Lower leg skin (tissue), 4 donors: ENCODE results near the gene CD99L2. TPM values are rescaled to one million over a fixed set of nuclear protein-coding genes. Genes with fewer than 3 reads are reported as not detected.
"Not testable (repeated sequence)": the region's sequence is repeated elsewhere in the genome, so short reads cannot be mapped to it uniquely, and the experiment has no call there.

Experiments
- DNase-seq, 2 donors: peaks; one replicate each; pipeline ENCODE4 v3.0.0-alpha.2; 2019; ENCODE audit warnings: low spot score in 2 of 2
- H3K4me3 ChIP-seq: fragments of 200-600 bp; sonication (generic); 2 replicates; pipeline ENCODE4 v1.5.1; 2017; ENCODE audit warnings: mild to moderate bottlenecking, low read depth; ENCODE audit not compliant: poor library complexity, severe bottlenecking
- CTCF ChIP-seq, 3 donors: fragments of 450-650 bp; IDR thresholded peaks; one replicate each; pipeline ENCODE4 v1.5.1; 2016; ENCODE audit warnings: antibody characterized with exemption in 3 of 3, mild to moderate bottlenecking in 3 of 3, moderate library complexity in 2 of 3
- POLR2A ChIP-seq, 2 donors: fragments of 450-650 bp; IDR thresholded peaks; one replicate each; pipeline ENCODE4 v1.6.1; 2016 to 2017; ENCODE audit warnings: antibody characterized with exemption in 2 of 2, mild to moderate bottlenecking in 1 of 2, moderate library complexity in 1 of 2
- WGBS, 2 donors: methylation state at CpG; one replicate each; pipeline ENCODE4 v1.1.5; 2018; 5-methylcytosine and 5-hydroxymethylcytosine counted together
- intact Hi-C: fragments of 100-400 bp; cut with DNase I; formaldehyde crosslinking; loops from one replicate; pipeline ENCODE4 v1.15.0; 2023; ENCODE audit warnings: low total_unique reads
- total RNA-seq, 4 donors: library from RNA; depleted of rRNA; stranded (reverse); fragments of >200 nt; gene quantifications; one replicate each; pipeline ENCODE4 v1.1.0, GENCODE V29; 2016

Gene CD99L2
- total RNA-seq, 4 donors from 2014 or later = 7.5 to 26.8 (median 17.3) TPM

GRCh38 chrX:150880808-150881165, 17.7 kb downstream of the CD99L2 start:
- TF ChIP-seq CTCF (IDR thresholded peaks at IDR 0.05) (no peak), POLR2A (IDR thresholded peaks at IDR 0.05) (no peak)
- no peak overlapping the region for H3K4me3 ChIP-seq
- no peak for DNase-seq
- 69 to 93% methylated on average over 2 of the region's 2 CpGs for WGBS, 2 donors
- intact Hi-C loops = no loop called here

GRCh38 chrX:150879855-150880807, 18.3 kb downstream of the CD99L2 start:
- 91 to 96% methylated on average over 5 of the region's 5 CpGs for WGBS, 2 donors
- no peak for TF ChIP-seq CTCF (IDR thresholded peaks at IDR 0.05)
- TF ChIP-seq POLR2A (IDR thresholded peaks at IDR 0.05) = no peak
- no peak overlapping the region for H3K4me3 ChIP-seq
- intact Hi-C loops = no loop called here
- no peak for DNase-seq

GRCh38 chrX:150875621-150876020, 22.8 kb downstream of the CD99L2 start:
- 72 to 93% methylated on average over 2 of the region's 2 CpGs for WGBS, 2 donors
- DNase-seq = peak in 1 of 2 donors; percentile 10
- intact Hi-C loops, H3K4me3 ChIP-seq: not testable (repeated sequence)

- no peak for TF ChIP-seq POLR2A (IDR thresholded peaks at IDR 0.05)
- TF ChIP-seq CTCF (IDR thresholded peaks at IDR 0.05) = no peak
- no peak overlapping the region for H3K4me3 ChIP-seq
- DNase-seq = no peak
- 61 to 70% methylated on average over 4 to 5 of the region's 5 CpGs for WGBS, 2 donors
- intact Hi-C loops = no loop called here
These were observed 24.0 kb downstream of the CD99L2 start for GRCh38 chrX:150874448-150874847.

GRCh38 chrX:150873616-150874015, 24.9 kb downstream of the CD99L2 start:
- no peak overlapping the region for H3K4me3 ChIP-seq
- no peak for TF ChIP-seq CTCF (IDR thresholded peaks at IDR 0.05)
- TF ChIP-seq POLR2A (IDR thresholded peaks at IDR 0.05) = no peak
- intact Hi-C loops = no loop called here
- DNase-seq = peak; percentile 21 to 80
- 59 to 67% methylated on average over 1 of the region's 1 CpG for WGBS, 2 donors

GRCh38 chrX:150872773-150873336, 25.6 kb downstream of the CD99L2 start:
- WGBS, 2 donors = 80 to 87% methylated on average over 8 of the region's 8 CpGs
- no peak overlapping the region for H3K4me3 ChIP-seq
- intact Hi-C loops = no loop called here
- TF ChIP-seq POLR2A (IDR thresholded peaks at IDR 0.05) = no peak
- TF ChIP-seq CTCF (IDR thresholded peaks at IDR 0.05) = no peak
- peak in 1 of 2 donors; percentile 48 for DNase-seq
